OCI-LY7 (cell line): ENCODE data around the gene SCFD2.

Source experiments
- CTCF ChIP-seq: fragments of 200-600 bp; sonication (generic); conservative IDR thresholded peaks from 2 replicates; pipeline ENCODE4 v1.5.1; 2014; ENCODE audit warnings: mild to moderate bottlenecking, antibody characterized with exemption, low read length, moderate library complexity, mixed read lengths
- EZH2phosphoT487 ChIP-seq: fragments of 200-600 bp; sonication (generic); IDR thresholded peaks from 2 replicates; pipeline ENCODE4 v1.6.1; 2018; ENCODE audit warnings: low read depth, borderline replicate concordance, mild to moderate bottlenecking, mixed run types, antibody characterized with exemption, low read length, moderate library complexity, mixed read lengths

DNA sequence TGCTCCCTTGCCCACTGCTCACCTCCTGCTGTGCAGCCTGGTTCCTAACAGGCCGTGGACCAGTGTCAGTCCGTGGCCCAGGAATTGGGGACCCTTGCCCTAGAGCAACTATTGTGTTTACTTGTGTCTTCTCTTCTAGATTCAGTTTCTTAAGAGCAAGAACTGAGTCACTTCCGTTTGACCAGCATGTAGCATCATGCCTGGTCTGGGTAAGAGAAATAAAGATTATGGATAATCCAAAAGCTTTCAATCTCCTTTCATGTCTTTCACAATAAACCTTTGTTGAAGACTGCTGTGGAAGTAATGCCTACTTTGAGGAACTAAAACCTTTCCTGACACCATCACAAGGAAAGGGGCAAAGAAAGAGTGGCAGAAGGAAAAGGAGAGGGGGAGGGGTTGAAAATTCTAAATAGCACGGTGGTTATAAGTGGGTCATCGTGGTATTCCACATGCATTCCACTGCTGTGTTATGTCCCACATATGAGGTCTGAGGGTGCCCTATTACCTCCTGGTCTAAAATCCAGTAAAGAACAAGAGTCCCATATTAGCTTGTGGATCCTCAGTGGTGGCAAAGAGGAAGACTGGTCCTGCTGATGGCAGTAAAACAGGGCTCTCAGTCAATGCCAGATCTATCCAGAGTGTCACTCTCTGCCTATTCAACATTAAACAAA lies 370.4 kb downstream of the SCFD2 start:
- TF ChIP-seq CTCF (no peak), EZH2phosphoT487 (no peak)
